Natural killer cell (primary cell): Measurements from ENCODE around the gene CARD19. TPM values are rescaled to one million over a fixed set of nuclear protein-coding genes. Genes with fewer than 3 reads are reported as not detected.

Experiments
- ATAC-seq, 3 donors: fragments of 150-1000 bp in 2 of 3; fragments of 200-7000 bp in 1 of 3; cut with Tn5 transposase; 1 replicate in 1 of 3; 2 replicates in 2 of 3; pipeline ENCODE4 v1.10.0; 2021; ENCODE audit warnings: mild to moderate bottlenecking in 2 of 3, moderate library complexity in 2 of 3
- DNase-seq, 2 donors: peaks; one replicate each; pipeline versions ENCODE4 v3.0.0 to v3.0.0-alpha.2; 2013 to 2021; ENCODE audit warnings: mixed read lengths in 1 of 2
- H3K27ac ChIP-seq: one replicate; pipeline ENCODE4 v1.5.1; 2013; ENCODE audit warnings: mild to moderate bottlenecking, low read length
- H3K27me3 ChIP-seq: one replicate; pipeline ENCODE4 v1.6.1; 2013; ENCODE audit warnings: low read length; ENCODE audit not compliant: control insufficient read depth, insufficient read depth
- H3K36me3 ChIP-seq: one replicate; pipeline ENCODE4 v1.6.1; 2013; ENCODE audit warnings: low read length; ENCODE audit not compliant: control insufficient read depth, insufficient read depth
- H3K4me1 ChIP-seq: one replicate; pipeline ENCODE4 v1.6.1; 2013; ENCODE audit warnings: low read length; ENCODE audit not compliant: control insufficient read depth, insufficient read depth
- H3K4me3 ChIP-seq: one replicate; pipeline ENCODE4 v1.5.1; 2013; ENCODE audit warnings: low read length
- H3K9me3 ChIP-seq: one replicate; pipeline ENCODE4 v1.6.1; 2013; ENCODE audit warnings: low read length; ENCODE audit not compliant: control insufficient read depth, insufficient read depth
- H3K27ac Mint-ChIP-seq, 2 donors: one replicate each; pipeline ENCODE4 v1.8.0; 2022; ENCODE audit warnings: mild to moderate bottlenecking in 2 of 2, mixed read lengths in 2 of 2, moderate library complexity in 1 of 2
- H3K27me3 Mint-ChIP-seq, 2 donors: one replicate each; pipeline ENCODE4 v1.8.0; 2022; ENCODE audit warnings: low read depth in 2 of 2, mixed read lengths in 2 of 2
- H3K36me3 Mint-ChIP-seq: one replicate; pipeline ENCODE4 v1.8.0; 2022; ENCODE audit warnings: mixed read lengths
- H3K4me1 Mint-ChIP-seq, 2 donors: one replicate each; pipeline ENCODE4 v1.8.0; 2022; ENCODE audit warnings: mixed read lengths in 2 of 2
- H3K4me3 Mint-ChIP-seq: one replicate; pipeline ENCODE4 v1.8.0; 2022; ENCODE audit warnings: mild to moderate bottlenecking, moderate library complexity, mixed read lengths
- H3K9me3 Mint-ChIP-seq, 2 donors: one replicate each; pipeline ENCODE4 v1.8.0; 2022; ENCODE audit warnings: mixed read lengths in 2 of 2
- CTCF ChIP-seq: fragments of 200-600 bp; IDR thresholded peaks from one replicate; pipeline ENCODE4 v1.8.0; 2022; ENCODE audit warnings: antibody characterized with exemption
- WGBS: methylation state at CpG from one replicate; pipeline ENCODE4 v1.1.7; 2013; ENCODE audit warnings: missing lambda C conversion rate; ENCODE audit not compliant: insufficient coverage; 5-methylcytosine and 5-hydroxymethylcytosine counted together
- intact Hi-C: fragments of 100-400 bp; cut with micrococcal nuclease; formaldehyde crosslinking; loops from one replicate; pipeline ENCODE4 v1.14.2; 2022
- total RNA-seq, 4 donors: library from RNA; stranded (reverse); fragments of 120-200 nt in 1 of 4; gene quantifications; one replicate each; pipeline versions ENCODE4 v1.2.3 to v1.2.4, GENCODE V29; 2013 to 2022

CARD19 gene
- total RNA-seq, 3 donors from 2014 or later (not counting 1 experiment from before 2014, with no cell fraction given), result 30.7 to 49.1 (median 42.6) TPM

DNA sequence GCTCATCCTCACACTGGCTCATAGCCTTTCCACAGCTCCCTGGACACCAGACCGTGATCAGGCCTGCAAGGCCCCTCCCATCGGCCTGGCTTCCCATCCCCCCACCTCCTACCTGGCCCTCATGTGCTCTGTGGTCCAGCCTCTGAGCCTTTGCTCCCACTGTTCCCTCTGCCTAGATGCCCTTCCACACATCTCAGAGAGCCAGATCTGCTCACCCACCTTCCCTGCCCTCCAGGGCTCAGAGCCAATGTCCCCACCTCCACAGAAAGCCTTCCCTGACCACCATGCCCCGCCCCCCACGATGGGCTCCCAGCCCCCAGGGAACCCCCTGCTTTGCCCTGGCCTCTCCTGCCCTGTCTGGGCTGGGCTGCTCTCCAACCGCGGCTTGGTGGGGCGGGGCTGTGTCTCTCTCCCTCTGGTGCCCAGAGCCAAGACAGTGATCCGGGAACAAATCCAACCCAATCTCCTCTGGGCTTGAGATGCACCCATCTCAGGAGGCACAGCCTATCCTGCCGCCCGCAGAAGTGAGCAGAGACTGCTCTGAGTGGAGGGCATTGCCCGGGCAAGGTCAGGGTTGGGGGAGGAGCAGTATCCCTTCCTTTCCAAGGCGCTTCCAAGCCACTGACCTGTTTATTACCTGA lies 36.4 kb downstream of the CARD19 start:
- H3K36me3 ChIP-seq, result no peaks in the 10 kb centered on the region
- ATAC-seq (no peak), DNase-seq (no peak)
- no peak overlapping the region for H3K4me3 ChIP-seq
- TF ChIP-seq CTCF, result no peak
- peak overlapping the region; percentile 90 to 97 for H3K27ac Mint-ChIP-seq
- WGBS, result 73% methylated on average over 12 of the region's 12 CpGs
- peaks cover 55% of the 10 kb centered on the region for H3K4me1 ChIP-seq
- no peaks in the 10 kb centered on the region for H3K27me3 ChIP-seq
- H3K36me3 Mint-ChIP-seq, result no peaks in the 10 kb centered on the region
- peaks cover 28 to 30% of the 10 kb centered on the region in 2 donors for H3K4me1 Mint-ChIP-seq
- H3K9me3 Mint-ChIP-seq, result no peaks in the 10 kb centered on the region
- H3K27ac ChIP-seq, result no peak overlapping the region
- H3K27me3 Mint-ChIP-seq, result peaks cover 0 to 5% of the 10 kb centered on the region in 2 donors
- H3K4me3 Mint-ChIP-seq, result peak overlapping the region; percentile 82
- no peaks in the 10 kb centered on the region for H3K9me3 ChIP-seq
- intact Hi-C loops, result loop anchor here (5.0 to 10.0 kb wide), 2 partner anchors 35 to 322 kb away; partner anchors contain the start of genes CARD19, FAM120A and FAM120AOS

DNA sequence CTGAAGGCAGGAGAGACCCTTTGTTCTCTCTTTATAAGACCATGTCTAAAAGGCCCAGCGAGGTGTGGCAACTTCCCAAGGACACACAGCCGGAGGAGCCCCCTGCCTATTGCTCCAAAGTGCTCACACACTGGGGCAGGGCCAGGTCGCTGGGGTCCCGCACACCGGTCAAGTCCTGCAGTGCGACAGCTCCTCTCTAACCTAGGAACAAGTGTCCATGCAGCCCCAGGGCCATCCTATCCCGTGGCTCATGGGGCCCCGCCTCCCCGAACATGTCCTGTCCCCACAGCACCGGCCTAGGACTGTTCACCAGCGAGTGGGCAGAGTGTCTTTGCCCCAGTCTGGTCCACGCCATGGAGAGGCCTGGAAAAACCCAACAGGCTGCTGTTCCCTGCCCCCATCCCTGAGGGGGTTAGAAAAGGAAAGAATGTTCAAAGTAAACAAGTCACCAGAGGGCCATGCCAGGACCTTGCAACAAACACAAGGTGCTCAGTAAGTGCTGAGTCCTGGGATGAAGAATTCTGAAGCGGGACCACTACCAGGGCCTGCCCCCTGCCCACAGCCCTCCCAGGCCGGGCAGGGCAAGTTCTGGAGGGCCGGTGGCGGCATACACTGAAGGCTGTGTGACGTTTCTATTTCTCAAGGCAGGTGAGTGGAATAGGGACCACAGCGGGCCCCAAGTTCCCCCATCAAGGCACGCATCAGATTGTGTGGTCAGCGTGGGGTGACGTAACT lies 37.1 kb downstream of the CARD19 start:
- Mint-ChIP-seq H3K27ac (peak overlapping the region; percentile 90 to 97), H3K36me3 (no peaks in the 10 kb centered on the region), H3K4me3 (peak overlapping the region; percentile 82), H3K9me3 (no peaks in the 10 kb centered on the region), H3K27me3 (peaks cover 0 to 5% of the 10 kb centered on the region in 2 donors), H3K4me1 (peaks cover 28% of the 10 kb centered on the region in 2 donors)
- intact Hi-C loops, result loop anchor here (5.0 to 10.0 kb wide), 2 partner anchors 36 to 322 kb away; partner anchors contain the start of genes CARD19, FAM120A and FAM120AOS
- 49% methylated on average over 21 of the region's 21 CpGs for WGBS
- H3K4me3 ChIP-seq, result peak overlapping the region; percentile 89
- no peak for TF ChIP-seq CTCF
- peak; percentile 40 to 62 (median 45) for ATAC-seq
- H3K36me3 ChIP-seq, result no peaks in the 10 kb centered on the region
- peak overlapping the region; percentile 89 for H3K27ac ChIP-seq
- DNase-seq, result peak in 1 of 2 donors; percentile 80
- peaks cover 50% of the 10 kb centered on the region for H3K4me1 ChIP-seq
- no peaks in the 10 kb centered on the region for H3K27me3 ChIP-seq
- no peaks in the 10 kb centered on the region for H3K9me3 ChIP-seq

- H3K4me1 Mint-ChIP-seq, result peaks cover 29 to 31% of the 10 kb centered on the region in 2 donors
- H3K9me3 Mint-ChIP-seq, result no peaks in the 10 kb centered on the region
- Histone ChIP-seq H3K36me3 (no peaks in the 10 kb centered on the region), H3K9me3 (peaks cover 3% of the 10 kb centered on the region), H3K4me3 (peak overlapping the region; percentile 89), H3K27ac (peak overlapping the region; percentile 89), H3K27me3 (no peaks in the 10 kb centered on the region), H3K4me1 (peaks cover 46% of the 10 kb centered on the region)
- no peaks in the 10 kb centered on the region for H3K36me3 Mint-ChIP-seq
- no peak for TF ChIP-seq CTCF
- DNase-seq, result peak in 1 of 2 donors; percentile 65
- ATAC-seq, result no peak
- peaks cover 0 to 5% of the 10 kb centered on the region in 2 donors for H3K27me3 Mint-ChIP-seq
- peak overlapping the region; percentile 84 for H3K4me3 Mint-ChIP-seq
- intact Hi-C loops, result loop anchor here (5.0 to 10.0 kb wide), 2 partner anchors 36 to 321 kb away; partner anchors contain the start of genes CARD19, FAM120A and FAM120AOS
- peak overlapping the region; percentile 90 to 97 for H3K27ac Mint-ChIP-seq
- WGBS, result under 1% methylated on average over 34 of the region's 34 CpGs
Measured at GRCh38 chr9:93133681-93134014, 37.6 kb downstream of the CARD19 start.
